NCI-H2107 (cell line): ENCODE data around the gene SDCBP2.

Experiments
- DNase-seq: peaks from one replicate; lab custom pipeline; 2025; lab: John Stamatoyannopoulos, UW

SDCBP2 gene

DNA sequence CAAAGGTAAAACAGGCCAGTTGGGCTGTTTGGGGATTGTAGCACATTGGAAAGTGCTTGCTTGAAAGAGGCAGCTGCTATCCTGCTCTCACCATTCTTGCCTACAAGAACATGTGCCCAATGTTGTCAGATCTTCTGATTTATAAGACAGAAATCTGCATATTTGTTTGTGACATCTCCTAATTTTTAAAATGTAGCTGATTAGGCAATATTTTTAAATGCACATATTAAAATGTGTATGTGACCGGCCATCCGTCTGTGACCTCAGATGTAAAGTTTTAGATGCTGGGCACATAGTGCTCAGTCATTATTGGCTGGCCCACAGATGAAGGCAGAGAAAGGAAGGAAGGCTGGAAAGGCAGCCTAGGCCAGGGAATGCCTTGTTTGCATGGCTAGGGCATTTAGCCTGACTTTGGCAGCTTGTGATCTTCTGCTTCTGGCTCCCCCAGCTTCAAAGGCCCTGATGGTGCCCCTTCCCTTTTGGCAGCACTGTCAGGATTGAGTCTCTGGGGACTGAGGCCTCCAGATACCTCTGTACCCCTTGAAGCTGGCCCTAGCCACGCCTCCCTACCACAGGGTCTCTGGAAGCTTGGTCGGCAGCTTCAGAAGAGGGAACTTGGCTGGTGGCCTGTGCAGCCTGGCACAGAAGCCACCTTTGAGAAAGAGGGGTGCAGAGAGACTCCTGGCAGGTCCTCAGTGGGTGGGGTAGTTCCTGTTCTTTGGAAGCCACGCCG is 56.4 kb downstream of the SDCBP2 start:
- DNase-seq = no peak

DNA sequence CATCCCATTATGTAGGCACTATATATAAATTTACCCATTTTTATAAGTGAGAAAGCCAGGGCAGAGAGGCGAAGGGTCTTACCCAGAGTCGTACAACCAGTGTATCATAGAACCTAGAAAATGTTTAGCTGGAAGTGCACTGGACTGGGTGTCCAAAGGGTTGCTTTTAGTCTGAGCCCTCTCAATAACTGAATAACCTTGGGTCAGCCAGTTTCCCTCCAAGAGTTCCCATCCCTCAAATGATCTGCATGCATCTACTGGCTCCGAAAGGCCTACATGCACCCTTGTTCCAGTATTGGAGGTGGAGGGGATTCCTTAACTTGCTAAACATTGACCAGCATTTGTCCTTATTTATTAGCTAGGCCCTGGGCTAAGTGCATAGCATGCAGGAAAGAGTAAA is 59.1 kb downstream of the SDCBP2 start:
- no peak for DNase-seq

DNA sequence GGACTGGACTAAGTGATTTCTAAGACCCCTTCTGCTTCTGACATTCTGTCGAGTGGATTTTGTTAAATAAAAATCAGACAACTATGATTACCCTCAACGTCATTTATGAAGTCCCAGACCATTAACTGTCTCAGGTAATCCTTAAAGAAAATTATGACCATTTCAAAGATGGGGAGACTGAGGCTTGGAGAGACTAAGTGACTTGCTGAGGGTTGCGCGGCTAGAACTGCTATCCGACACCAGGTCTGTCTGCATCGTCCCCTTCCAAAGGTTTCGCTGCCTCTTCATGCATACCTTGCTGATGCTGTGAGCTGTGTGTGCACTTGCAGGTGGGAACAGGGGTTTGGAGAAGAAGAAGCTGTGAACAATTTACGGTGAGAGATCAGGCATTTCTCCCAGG is 59.7 kb downstream of the SDCBP2 start:
- no peak for DNase-seq

DNA sequence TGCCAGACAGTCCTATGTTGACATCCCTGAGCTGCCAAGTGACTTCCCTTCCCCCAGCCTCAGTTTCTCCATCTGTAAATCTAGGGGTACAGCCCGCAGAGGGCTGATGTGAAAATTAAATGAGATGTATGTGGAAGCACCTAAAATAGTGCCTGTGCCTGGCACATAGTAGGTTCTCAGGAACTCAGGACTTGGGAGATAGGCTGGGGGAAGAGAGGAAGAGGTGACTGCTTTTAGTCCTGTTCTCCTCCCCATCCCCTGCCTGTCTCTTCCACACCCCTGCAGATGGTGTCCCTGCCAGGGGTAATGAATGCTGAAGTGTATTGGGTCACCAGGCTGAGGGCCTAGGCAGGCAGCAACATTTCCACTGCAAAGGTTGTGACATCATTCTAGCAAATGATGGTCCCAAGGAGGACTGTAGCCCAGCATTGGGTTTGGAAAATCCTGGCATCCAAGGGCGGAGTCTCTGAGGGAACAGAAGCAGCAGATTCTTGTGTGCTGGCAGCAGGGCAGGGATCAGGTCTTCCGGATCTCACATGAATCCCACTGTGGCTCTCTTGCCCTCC is 61.0 kb downstream of the SDCBP2 start:
- no peak for DNase-seq

DNA sequence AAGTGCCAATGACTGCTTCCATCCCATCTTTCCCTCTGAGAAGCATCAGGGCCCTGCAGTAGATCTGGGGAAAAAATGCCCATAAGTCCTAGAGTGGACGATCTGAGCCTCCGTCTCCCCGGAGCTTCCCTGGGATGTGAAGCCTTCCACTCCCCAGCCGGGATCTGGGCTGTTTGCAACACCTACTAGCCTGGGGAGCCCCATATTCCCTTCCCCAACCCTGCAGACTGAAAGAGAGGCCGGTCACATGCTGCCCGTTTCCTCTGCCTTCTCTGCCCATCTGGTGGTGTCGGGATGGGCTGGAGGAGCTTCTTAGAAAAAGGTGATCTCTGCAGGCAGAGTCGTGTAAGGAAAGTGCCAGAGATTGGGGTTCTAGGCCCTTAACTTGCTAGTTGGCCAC is 61.8 kb downstream of the SDCBP2 start:
- DNase-seq = no peak

DNA sequence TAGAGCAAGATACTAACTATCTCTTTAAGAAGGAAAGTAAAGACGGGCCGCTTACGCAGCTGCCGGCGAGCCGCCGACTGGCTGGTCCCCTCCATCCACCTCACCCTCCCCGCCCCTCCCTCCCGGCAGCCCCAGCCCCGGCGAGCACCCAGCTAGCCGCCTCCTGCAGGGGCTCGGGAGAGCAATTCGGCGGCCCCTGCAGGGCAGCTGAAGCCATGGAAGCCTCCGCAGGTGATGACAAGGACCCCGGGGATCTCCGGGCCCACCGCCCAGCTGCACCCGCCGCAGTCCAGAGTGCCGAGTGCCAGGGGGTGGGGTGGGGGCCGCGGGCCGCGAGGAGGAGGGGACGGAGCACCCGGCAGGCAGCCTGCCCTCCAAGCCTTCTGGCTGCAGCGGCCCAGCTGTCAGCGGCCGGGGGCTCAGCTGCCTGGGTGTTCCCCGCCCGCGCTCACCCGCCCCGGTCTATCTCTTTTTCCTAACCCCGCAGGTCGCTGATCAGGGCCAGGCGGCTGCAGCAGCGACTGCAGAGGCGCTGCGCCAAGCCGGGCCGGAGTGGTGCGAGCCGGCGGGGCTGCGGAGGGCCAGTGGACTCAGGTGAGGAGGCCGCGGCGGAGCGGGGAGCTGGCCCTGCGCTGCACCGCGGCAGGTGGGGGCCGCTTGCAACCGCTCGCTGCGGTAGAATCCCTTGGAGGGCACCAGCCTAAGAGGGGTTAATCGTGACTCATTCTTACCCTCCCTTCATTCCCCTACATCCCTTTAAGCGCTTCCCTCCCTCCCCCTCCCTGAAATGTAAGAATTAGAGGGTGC is 62.6 kb downstream of the SDCBP2 start, which contains the start of gene SNPH:
TSS of gene SNPH (plus strand) at position 128 of the 807 bp plus-strand sequence. CDS start 29,946 bp downstream, outside the sequence.
- no peak for DNase-seq

DNA sequence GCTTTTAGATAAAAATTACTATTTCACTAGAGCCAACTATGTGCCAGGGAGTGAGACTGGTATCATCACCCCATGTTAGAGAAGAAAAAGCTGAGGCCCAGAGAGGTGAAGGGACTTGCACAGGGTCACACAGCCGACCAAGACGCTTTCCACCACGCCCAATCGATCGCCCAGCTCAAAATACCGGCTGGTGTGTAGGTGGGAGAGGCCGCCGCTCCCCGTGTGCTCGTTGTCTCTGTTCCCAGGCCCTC is 63.1 kb downstream of the SDCBP2 start:
- no peak for DNase-seq

DNA sequence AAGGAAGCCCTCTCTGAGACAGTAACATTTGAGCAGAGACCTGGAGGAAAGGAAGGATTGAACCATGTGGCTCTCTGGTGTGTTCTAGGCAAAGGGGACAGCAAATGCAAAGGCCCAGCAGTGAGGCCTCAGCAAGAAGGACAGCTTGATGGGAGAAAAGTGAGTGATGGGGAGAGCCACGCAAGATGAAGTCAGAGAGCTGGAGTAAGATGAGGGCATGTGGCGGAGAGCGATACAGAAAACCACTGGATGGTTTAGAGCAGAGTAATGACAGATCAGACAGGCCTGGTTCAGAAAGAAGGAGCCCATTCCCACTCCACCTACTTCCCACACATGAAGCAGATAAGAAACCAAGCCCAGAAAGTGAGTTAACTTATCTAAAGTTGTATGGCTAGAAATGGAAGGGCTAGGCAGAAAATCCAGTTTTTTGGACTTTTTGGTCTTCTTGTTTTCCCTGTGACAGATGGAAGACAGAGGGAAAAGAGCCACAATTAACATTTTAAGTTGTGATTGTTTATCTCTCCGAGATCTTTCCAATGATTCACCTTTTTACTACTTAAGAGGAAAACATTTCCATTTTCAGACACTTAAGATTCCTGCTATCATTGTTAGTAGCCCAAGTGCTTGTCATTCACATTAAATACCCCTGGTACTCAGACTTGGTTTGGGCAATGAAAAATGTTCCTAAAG is 63.6 kb downstream of the SDCBP2 start:
- no peak for DNase-seq

DNA sequence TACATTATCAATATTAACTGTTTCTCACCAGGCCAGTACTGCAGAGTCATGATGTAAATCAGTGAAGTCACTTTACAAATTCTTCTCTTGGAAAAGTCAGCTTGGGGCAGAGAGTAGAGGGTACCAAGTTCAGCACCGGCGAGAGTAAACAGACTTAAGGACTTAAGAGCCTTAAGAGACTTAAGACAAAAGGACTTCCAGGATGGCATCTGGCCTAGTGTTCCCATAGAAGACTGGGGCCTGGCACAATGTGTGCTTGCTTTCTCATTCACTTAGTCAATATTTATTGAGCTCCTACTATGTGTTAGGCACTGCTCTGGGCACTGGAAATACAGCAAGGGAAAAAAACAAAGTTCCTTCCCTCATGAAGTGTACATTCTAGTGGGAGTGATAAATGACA is 64.2 kb downstream of the SDCBP2 start:
- DNase-seq = no peak

DNA sequence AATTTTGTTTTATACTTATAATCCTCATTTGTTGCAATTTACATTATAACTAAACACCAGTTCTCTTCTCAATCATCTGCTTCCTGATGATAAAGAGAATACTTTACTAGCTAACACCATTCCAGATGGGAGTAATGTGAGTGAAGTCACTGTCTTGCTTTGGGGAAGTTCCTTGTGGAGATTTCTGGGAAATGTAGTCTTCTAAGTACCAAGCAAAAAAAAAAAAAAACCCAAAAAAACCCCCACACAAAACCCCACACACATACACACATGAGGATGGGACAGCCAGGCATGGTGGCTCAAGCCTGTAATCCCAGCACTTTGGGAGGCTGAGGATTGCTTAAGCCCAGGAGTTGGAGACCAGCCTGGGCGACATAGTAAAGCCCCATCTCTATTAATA is 65.1 kb downstream of the SDCBP2 start:
- no peak for DNase-seq
